Renal cortex interstitium (tissue), 11 donors: ENCODE measurements around the gene TTBK2. TPM values are rescaled to one million over a fixed set of nuclear protein-coding genes. Genes with fewer than 3 reads are reported as not detected.
A peak's percentile ranks its signal among the peaks of the same experiment; 100 is the strongest.
"Not testable (repeated sequence)": the region's sequence is repeated elsewhere in the genome, so short reads cannot be mapped to it uniquely, and the experiment has no call there.

Experiments used
- DNase-seq, 11 donors: peaks; one replicate each; pipeline ENCODE4 v3.0.0-alpha.2; 2013; ENCODE audit warnings: low read depth in 9 of 11, low spot score in 4 of 11; ENCODE audit errors: extremely low read depth in 1 of 11
- polyA plus RNA-seq, 3 donors: library from polyadenylated mRNA; unstranded; fragments of 120-200 nt; gene quantifications; one replicate each; pipeline ENCODE4 v1.2.1, GENCODE V29; 2013; ENCODE audit not compliant: insufficient read length in 3 of 3

TTBK2 gene
- polyA plus RNA-seq, 3 donors: 9.7 to 11.7 (median 10.8) TPM

- DNase-seq: no peak
Observed at GRCh38 chr15:42786978-42787377, 133.6 kb downstream of the TTBK2 start.

DNA sequence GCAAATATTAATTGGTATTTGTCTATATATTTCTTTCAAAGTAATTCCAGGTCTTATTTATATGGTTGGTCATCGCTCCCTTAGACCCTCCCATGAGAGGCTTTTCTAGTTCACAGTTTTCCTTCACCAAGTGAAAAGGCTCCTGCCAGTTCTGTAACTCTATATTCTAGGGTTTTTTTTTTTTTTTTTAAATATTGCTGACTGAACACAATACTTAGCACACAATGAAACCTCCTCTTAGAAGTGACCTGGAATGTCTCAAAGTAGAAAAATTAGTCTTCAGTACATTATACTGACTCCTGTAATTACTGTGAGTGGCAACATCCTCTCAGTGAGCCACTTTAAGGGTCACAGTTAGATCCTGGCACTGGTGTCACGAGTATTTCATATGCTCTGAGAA lies 135.0 kb downstream of the TTBK2 start:
- DNase-seq: no peak

DNA sequence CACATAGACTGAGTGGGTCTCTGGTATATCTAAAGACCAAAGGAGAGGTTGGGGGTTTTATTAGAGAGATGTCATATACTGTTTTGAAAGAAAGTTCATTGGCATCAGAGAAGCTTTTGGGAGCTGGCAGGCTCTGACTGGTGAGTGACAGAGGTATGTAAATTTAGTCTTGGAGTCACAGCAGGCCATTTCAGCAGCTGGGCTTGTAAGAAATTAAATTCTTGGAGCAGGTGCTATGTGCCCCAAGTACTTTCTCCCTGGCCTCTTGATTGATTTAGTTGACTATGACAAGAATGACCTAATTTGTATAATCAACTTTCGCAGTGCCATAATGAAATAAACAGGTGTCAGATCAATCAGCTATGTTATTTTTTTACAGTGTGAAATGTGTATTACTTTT lies 135.9 kb downstream of the TTBK2 start:
- DNase-seq: no peak

DNA sequence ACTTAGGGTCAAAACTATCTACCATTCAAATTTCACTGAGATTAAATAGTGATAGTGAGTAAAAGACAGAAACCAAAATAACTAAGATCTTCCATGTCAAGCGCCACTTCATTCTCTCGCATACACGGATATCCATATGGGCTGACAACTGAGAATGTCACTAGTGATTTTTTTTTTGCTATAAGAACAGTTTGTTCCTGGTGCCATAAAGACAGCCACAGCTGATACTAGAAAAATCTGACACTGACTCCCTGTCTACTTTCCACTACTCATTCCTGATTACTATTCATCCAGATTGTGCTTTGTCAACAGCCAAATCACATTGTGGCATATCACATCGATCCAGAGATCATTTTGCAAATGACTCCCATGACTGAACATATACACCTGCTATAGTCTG lies 137.9 kb downstream of the TTBK2 start:
- DNase-seq: no peak

- DNase-seq: no peak
Observed at GRCh38 chr15:42775416-42775815, 145.2 kb downstream of the TTBK2 start.

DNA sequence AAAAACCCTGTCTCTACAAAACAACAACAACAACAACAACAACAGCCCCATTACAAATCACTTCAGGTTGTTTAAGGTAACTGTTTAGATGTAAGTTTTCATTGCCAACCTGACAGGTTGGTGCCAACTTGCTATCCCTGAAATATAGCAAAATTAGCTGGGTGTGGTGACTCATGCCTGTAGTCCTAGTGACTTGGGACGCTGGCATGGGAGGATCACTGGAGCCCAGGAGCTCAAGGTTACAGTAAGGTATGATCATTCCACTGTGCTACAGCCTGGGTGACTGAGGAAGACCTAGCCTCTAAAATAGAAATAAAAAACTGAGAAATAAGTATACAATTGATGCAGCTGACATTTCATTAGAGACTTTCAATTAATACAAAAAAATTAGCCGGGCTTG lies 147.7 kb downstream of the TTBK2 start:
- DNase-seq: no peak

DNA sequence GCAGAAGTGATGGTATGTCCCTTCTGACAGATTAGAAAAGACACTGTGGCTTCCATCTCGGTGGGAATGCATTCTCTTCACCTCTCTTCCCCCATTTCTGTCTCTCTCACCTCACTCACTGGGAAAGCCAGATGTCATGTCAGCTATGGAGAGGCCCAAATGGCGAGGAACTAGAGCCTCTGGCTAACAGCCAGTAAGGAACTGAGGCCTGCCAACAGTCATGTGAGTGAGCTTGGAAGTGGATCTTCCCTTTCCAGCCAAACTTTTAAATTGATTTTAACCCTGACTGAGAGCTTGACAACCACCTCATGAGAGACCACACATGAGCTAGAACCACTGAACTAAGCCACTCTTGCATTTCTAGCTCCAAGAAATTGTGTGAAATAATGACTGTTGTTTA lies 148.4 kb downstream of the TTBK2 start:
- DNase-seq: no peak

DNA sequence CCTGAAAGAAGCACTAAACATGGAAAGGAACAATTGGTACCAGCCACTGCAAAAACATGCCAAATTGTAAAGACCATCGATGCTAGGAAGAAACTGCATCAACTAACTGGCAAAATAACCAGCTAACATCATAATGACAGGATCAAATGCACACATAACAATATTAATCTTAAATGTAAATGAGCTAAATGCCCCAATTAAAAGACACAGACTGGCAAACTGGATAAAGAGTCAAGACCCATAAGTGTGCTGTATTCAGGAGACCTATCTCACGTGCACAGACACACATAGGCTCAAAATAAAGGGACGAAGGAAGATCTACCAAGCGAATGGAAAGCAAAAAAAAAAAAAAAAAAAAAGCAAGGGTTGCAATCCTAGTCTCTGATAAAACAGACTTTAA lies 154.5 kb downstream of the TTBK2 start:
- DNase-seq: not testable (repeated sequence)

GRCh38 chr15:42764154-42764731 lies 156.3 kb downstream of the TTBK2 start:
- not testable (repeated sequence) for DNase-seq

DNA sequence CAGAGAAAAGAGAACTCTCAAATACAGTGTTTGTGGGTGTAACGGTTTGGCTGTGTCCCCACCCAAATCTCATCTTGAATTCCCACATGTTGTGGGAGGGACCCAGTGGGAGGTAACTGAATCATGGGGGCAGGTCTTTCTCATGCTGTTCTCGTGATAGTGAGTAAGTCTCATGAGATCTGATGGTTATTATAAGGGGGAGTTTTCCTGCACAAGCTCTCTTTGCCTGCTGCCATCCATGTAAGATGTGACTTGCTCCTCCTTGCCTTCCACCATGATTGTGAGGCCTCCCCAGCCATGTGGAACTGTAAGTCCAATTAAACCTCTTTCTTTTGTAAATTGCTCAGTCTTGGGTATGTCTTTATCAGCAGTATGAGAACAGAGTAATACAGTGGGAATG lies 158.8 kb downstream of the TTBK2 start:
- not testable (repeated sequence) for DNase-seq

GRCh38 chr15:42760759-42761158 lies 159.8 kb downstream of the TTBK2 start:
- no peak for DNase-seq

GRCh38 chr15:42759093-42759492 lies 161.5 kb downstream of the TTBK2 start:
- no peak for DNase-seq

GRCh38 chr15:42750306-42750705 lies 170.3 kb downstream of the TTBK2 start:
- DNase-seq: no peak

DNA sequence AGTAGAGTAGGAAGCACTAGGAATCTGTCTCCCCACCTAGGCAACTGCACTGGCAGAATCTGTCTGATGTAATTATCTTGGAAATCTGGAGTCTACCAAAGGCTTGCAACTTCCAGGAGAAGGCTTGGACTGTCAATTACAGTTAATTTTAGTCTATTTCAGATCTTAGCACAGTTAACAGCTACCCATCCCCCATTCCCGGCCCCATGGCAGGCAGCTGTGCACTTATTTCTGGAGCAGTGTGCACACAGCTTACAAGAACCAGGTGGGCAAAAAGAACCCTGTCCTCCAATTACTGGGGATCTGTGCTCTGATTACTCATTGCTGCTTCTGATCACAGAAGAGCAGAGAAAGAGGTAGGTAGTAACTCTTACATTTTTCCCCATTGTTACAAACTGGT lies 171.3 kb downstream of the TTBK2 start:
- no peak for DNase-seq

- no peak for DNase-seq
Observed at GRCh38 chr15:42744195-42744594, 176.4 kb downstream of the TTBK2 start.

DNA sequence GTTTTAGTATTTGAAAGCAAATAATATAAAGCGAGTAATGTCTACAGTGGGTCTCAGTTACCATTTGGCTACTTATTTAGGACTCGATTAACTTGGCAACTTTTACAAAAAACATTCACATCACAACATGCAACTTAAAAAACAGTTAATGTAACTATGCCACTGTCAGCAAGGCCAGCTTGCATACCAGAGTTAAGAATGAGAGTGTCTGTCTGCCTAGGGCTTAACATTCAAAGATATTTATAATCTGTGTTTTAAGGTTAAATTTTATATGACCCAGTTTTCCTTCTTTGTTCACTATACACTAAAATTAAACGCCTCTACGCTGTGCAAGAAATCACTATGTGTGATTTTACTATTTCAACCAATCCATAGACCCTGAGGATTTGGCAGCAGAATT lies 178.4 kb downstream of the TTBK2 start:
- DNase-seq: no peak

DNA sequence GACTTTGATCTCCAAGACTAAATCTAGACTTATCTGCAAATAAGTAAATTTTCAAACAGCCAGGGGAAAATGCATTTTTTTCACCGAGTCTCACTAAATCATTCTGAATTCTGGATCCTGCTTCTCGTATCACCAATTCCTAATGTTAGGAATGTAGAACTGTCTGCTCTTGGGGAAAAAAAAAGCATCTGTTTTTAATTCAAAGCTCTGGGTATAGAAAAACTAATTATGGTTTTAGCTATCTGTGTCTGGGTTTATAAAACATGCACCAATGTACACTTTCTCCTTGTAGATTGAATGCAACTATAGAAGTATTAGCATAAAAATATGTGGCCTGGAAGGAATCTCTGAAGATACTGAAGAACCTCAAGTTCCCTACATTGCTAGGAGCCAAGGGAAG lies 178.9 kb downstream of the TTBK2 start:
- DNase-seq: no peak

DNA sequence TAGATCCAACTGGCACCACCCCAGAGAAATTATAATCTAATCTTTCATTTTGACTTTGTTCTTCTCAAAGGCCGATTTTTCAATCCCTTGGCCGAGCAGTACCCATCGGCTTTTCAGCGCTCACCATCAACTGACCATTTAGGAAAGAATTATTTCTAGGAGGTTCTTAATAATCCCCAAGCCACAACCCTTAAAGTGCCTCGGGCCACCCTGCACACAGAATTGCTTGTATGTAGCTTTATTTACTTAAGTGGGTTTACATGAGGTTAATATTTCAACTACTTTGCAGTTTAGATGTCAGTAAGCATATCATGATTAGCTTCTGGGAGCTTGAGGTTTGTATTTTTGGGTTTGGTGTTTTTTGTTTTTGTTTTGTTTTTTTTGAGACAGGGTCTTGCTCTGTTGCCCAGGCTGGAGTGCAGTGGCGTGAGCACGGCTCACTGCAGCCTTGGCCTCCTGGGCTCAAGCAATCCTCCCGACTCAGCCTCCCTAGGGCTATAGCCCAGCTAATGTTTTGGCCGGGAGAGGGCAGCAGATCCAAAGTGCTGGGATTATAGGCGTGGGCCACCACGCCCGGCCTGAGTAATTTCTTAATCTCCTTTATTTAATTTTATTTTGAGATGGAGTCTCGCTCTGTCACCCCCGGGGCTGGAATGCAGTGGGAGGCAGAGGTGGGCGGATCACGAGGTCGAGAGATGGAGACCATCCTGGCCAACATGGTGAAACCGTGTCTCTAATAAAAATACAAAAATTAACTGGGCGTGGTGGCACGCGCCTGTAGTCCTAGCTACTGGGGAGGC lies 182.8 kb downstream of the TTBK2 start:
- no peak for DNase-seq

DNA sequence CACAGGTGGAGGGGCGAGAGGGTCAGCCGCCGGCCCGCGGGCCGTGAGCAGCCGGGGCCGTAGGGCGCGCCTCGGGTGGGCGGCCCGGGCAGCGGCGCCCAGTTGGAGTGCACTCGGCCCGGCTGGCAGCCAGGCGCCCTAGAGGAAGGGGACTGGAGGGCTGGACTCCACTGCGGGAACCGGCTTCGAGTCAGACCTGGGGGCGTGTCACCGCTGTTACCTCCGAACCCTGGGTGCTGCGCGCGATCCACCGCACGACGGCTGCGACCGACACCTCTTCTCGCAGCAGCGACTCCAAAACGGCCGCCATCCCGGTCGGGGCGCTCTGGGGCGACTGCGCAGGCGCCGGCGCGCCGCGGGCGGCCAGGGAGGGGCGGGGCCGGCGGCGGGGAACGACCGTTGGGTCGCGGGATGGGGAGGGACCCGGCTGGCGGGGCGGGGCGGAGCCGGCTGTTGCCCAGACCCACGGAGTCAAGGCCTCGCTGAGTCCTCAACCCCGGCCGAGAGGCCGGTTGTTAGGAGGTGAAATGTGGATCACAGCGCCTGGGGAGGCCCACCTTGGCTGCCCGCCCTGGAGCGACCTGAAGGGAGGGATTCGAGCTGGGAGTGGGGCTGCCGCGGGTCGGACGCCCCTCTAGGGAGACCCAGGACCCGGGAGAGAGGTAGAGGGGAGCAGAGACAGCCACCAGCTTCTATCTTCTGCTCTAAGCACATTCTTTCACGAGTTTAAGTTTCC lies 183.6 kb downstream of the TTBK2 start, which contains the start of gene CDAN1:
TSS of gene CDAN1 (minus strand) at position 336 of the 736 bp plus-strand sequence. CDS start at position 310, 26 bp downstream.
- peak; percentile 53 to 83 (median 77) for DNase-seq

- DNase-seq: peak in 1 of 11 donors; percentile 9
Observed at GRCh38 chr15:42736178-42736792, 184.3 kb downstream of the TTBK2 start.
